ENCODE measurements around the gene TMTC4. TPM values are rescaled to one million over a fixed set of nuclear protein-coding genes. Genes with fewer than 3 reads are reported as not detected.

The TMTC4 gene
- total RNA-seq, 1 experiment from 2014 or later: 15.1 TPM

DNA sequence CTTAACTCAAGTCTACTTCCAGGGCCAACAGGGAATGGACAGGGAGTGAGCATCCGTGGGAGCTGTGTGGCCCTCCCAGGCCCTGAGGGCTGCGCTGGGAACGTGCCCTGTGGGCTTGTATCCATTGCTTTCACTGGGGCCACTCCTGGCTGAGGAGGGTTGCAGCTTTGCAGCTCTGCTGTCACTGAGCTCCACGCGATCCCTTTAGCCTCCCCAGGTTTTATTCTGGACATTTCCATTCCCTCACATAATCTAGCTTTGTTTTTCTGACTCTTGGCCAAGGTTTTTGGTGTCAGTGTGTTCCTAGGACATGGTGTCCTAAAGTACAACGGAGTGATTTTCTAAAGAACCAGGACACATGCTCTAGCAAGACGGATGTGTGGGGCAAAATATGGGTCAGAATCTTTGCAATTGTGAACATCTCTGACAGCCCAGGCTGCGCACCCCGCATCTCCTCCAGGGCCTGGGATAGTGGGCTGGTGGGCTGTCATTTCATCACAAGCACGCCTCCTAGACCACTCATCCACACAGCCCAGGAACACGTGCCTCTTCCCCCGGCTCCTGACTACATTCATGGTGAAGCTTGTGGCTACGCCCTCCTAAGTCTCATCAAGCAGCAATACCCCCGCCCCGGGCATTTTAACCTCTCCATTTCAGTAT lies 114.0 kb downstream of the TMTC4 start:
- H3F3A ChIP-seq (ENCODE audit: low read length, unreplicated experiment): no peaks in the 10 kb centered on the region
- TF ChIP-seq, protein P1, sequence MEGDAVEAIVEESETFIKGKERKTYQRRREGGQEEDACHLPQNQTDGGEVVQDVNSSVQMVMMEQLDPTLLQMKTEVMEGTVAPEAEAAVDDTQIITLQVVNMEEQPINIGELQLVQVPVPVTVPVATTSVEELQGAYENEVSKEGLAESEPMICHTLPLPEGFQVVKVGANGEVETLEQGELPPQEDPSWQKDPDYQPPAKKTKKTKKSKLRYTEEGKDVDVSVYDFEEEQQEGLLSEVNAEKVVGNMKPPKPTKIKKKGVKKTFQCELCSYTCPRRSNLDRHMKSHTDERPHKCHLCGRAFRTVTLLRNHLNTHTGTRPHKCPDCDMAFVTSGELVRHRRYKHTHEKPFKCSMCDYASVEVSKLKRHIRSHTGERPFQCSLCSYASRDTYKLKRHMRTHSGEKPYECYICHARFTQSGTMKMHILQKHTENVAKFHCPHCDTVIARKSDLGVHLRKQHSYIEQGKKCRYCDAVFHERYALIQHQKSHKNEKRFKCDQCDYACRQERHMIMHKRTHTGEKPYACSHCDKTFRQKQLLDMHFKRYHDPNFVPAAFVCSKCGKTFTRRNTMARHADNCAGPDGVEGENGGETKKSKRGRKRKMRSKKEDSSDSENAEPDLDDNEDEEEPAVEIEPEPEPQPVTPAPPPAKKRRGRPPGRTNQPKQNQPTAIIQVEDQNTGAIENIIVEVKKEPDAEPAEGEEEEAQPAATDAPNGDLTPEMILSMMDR (conservative IDR thresholded peaks at IDR 0.05; ENCODE audit: low read depth, low read length): no peak
- TF ChIP-seq EZH2 (IDR thresholded peaks at IDR 0.05; ENCODE audit: low read length, unreplicated experiment): no peak
- no peak for TF ChIP-seq EZH2phosphoT487 (IDR thresholded peaks at IDR 0.05; ENCODE audit: borderline replicate concordance, low read length)
- H3K9me3 ChIP-seq (ENCODE audit: low read length): no peaks in the 10 kb centered on the region
- H2AFZ ChIP-seq (ENCODE audit: low read length): no peak overlapping the region
- no peak overlapping the region for H3K9ac ChIP-seq (ENCODE audit: low read length)
- H3K4me2 ChIP-seq (ENCODE audit: low read length): no peak overlapping the region
- H3K79me2 ChIP-seq (ENCODE audit: low read length): no peaks in the 10 kb centered on the region
- ChIA-PET POLR2A (ENCODE audit: unreplicated experiment) (no interaction called here), CTCF (interaction anchor here (0.7 kb wide), 1 partner anchor 197 kb away, joined by 3 read pairs; no protein-coding TSS in a partner anchor)
- DNase-seq (no peak), ATAC-seq (no peak)
- intact Hi-C loops (cut with micrococcal nuclease): no loop called here
- no peak overlapping the region for H3K27ac ChIP-seq (ENCODE audit: low read length)
- H3K4me1 ChIP-seq (ENCODE audit: insufficient read depth, low read length): no peaks in the 10 kb centered on the region
- H4K20me1 ChIP-seq (ENCODE audit: low read length): no peaks in the 10 kb centered on the region
- no TSS peak for BruUV-seq (replicated peaks)
- H3K27me3 ChIP-seq (ENCODE audit: low read length): no peaks in the 10 kb centered on the region
- H3K36me3 ChIP-seq (ENCODE audit: low read depth, low read length): no peaks in the 10 kb centered on the region
- no peaks in the 10 kb centered on the region for H3K9me2 ChIP-seq (replicated peaks; ENCODE audit: low read length)
- H3K4me3 ChIP-seq (ENCODE audit: low read length): no peak overlapping the region

DNA sequence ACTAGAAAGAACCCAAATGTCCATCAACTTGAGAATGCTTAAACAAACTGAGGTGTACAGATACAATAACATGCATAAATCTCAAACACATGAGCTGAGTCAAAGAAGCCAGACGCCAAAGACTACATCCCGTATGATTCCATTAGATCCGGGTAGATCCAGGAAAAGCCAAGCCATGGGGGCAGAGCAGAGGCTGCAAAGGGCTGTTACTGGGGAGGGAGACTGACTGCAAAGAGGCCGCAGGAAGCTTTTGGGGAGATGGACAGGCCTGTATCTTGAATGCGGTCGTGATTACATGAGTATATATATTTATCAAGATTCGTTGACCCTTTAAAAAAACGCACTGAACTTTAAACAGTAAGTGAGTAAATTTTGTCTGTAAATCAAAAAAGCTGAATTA lies 114.7 kb downstream of the TMTC4 start:
- POLR2A ChIA-PET (ENCODE audit: unreplicated experiment): no interaction called here
- H3K9me3 ChIP-seq (ENCODE audit: low read length): no peaks in the 10 kb centered on the region
- no TSS peak for BruUV-seq (replicated peaks)
- H4K20me1 ChIP-seq (ENCODE audit: low read length): no peaks in the 10 kb centered on the region
- CTCF ChIA-PET: no interaction called here
- H3K9ac ChIP-seq (ENCODE audit: low read length): no peak overlapping the region
- no peaks in the 10 kb centered on the region for H3F3A ChIP-seq (ENCODE audit: low read length, unreplicated experiment)
- no peaks in the 10 kb centered on the region for H3K36me3 ChIP-seq (ENCODE audit: low read depth, low read length)
- ATAC-seq (no peak), DNase-seq (no peak)
- no peaks in the 10 kb centered on the region for H3K27me3 ChIP-seq (ENCODE audit: low read length)
- H3K4me3 ChIP-seq (ENCODE audit: low read length): no peak overlapping the region
- intact Hi-C loops (cut with micrococcal nuclease): no loop called here
- H3K4me1 ChIP-seq (ENCODE audit: insufficient read depth, low read length): no peaks in the 10 kb centered on the region
- no peak overlapping the region for H3K4me2 ChIP-seq (ENCODE audit: low read length)
- no peak overlapping the region for H2AFZ ChIP-seq (ENCODE audit: low read length)
- H3K27ac ChIP-seq (ENCODE audit: low read length): no peak overlapping the region
- TF ChIP-seq EZH2phosphoT487 (IDR thresholded peaks at IDR 0.05; ENCODE audit: borderline replicate concordance, low read length) (no peak), EZH2 (IDR thresholded peaks at IDR 0.05; ENCODE audit: low read length, unreplicated experiment) (no peak)
- TF ChIP-seq, protein P1 (conservative IDR thresholded peaks at IDR 0.05; ENCODE audit: low read depth, low read length): no peak
- H3K79me2 ChIP-seq (ENCODE audit: low read length): no peaks in the 10 kb centered on the region
- no peaks in the 10 kb centered on the region for H3K9me2 ChIP-seq (replicated peaks; ENCODE audit: low read length)

Other genes with a start within 250 kb of the TMTC4 start
- 0.40 and 0.77 TPM in 2 replicates for gene GGACT, start 86.0 kb downstream of the TMTC4 start, total RNA-seq (2014; rRNA removed)

Data from PC-3 (cell line).